ENCODE results near the gene HNRNPA1. TPM values are rescaled to one million over a fixed set of nuclear protein-coding genes. Genes with fewer than 3 reads are reported as not detected.

Gene HNRNPA1
- total and polyA plus RNA-seq, 9 of the 15 experiments (the other 6 are each of a cell fraction or from before 2014, with no cell fraction given): 1,166 to 2,703 (median 1,815) TPM

DNA sequence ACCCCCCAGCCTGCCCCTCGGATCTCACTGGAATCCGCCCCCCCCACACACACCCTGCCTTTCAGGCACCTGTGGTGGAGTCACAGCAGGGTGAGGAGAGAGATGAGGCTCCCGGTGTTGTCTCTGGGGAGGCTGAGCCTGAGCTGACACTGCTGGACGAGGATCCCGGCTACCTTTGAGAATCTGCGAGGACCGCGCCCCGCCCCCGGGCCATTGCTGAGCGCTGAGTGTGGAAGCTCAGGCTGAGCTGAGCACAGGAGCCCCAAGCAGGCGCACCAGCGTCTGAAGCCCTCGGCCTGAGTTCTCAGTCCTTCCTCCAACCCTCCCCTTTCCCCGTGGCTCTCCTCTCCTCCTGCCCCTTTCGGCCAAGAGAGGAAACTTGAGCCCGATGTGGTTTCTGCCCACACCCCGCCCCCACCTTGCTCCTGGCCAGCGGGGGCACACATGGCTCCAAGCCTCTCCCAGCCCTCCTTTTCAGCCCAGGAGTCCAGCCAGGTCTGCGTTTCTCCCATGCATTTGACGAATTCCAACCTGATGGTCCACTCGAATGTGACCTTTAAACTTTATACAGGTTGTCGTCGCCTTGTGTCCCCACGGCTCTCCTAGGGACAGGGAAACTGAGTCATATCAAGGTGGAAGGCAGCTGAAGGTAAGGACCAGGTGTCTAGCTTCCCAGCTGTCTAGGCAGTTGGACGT lies 20.4 kb downstream of the HNRNPA1 start, which contains the start of gene NFE2 (continued):
- TF ChIP-seq, protein P1, sequence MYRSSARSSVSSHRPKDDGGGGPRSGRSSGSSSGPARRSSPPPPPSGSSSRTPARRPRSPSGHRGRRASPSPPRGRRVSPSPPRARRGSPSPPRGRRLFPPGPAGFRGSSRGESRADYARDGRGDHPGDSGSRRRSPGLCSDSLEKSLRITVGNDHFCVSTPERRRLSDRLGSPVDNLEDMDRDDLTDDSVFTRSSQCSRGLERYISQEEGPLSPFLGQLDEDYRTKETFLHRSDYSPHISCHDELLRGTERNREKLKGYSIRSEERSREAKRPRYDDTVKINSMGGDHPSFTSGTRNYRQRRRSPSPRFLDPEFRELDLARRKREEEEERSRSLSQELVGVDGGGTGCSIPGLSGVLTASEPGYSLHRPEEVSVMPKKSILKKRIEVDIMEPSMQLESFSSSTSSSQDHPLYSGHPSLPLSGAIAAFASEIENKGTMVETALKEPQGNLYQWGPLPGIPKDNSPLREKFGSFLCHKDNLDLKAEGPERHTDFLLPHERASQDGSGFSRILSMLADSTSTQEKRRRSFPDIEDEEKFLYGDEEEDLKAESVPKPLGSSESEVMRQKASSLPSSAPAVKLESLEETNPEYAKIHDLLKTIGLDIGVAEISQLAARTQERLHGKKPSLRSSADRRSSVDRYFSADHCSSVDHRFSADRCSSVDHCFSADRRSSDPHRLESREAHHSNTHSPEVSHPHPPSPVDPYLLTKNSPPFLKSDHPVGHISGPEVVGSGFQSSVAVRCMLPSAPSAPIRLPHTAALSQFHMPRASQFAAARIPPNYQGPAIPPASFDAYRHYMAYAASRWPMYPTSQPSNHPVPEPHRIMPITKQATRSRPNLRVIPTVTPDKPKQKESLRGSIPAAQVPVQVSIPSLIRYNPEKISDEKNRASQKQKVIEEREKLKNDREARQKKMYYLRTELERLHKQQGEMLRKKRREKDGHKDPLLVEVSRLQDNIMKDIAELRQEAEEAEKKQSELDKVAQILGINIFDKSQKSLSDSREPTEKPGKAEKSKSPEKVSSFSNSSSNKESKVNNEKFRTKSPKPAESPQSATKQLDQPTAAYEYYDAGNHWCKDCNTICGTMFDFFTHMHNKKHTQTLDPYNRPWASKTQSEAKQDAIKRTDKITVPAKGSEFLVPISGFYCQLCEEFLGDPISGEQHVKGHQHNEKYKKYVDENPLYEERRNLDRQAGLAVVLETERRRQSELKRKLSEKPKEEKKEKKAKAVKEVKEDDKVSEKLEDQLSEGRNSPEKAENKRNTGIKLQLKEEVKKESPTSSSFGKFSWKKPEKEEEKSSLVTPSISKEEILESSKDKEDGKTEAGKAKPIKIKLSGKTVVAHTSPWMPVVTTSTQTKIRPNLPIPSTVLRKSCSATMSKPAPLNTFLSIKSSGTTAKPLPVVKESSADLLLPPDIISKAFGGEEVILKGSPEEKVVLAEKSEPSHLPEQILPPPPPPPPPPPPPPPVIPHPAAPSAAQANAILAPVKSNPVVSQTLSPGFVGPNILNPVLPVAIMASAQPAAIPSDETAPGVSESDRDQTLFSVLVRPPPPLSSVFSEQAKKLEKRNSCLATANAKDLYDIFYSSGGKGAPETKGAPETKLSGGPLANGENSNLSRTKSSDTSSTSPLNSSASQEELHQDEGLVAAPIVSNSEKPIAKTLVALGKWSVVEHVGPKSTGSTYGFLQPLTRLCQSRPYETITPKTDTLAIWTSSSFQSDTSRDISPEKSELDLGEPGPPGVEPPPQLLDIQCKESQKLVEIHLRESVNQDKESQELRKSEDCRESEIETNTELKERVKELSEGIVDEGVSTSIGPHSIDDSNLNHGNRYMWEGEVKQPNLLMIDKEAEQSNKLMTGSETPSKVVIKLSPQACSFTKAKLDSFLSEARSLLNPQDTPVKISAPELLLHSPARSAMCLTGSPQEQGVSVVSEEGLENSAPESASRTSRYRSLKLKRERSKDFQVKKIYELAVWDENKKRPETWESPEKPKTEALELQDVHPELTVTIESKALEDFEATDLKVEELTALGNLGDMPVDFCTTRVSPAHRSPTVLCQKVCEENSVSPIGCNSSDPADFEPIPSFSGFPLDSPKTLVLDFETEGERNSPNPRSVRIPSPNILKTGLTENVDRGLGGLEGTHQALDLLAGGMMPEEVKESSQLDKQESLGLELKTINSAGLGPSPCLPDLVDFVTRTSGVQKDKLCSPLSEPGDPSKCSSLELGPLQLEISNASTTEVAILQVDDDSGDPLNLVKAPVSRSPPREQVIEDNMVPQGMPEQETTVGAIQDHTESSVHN (IDR thresholded peaks at IDR 0.05; ENCODE audit: borderline replicate concordance in 1 of 2, low read depth in 1 of 2): no peak
- peak; percentile 41; the same call in 1 of the 2 replicates for TF ChIP-seq CHCHD3 (CRISPR knock-in tag; IDR thresholded peaks at IDR 0.05)
- TF ChIP-seq ZNF668 (CRISPR knock-in tag; IDR thresholded peaks at IDR 0.05): no peak
- no peak for TF ChIP-seq FOXM1 (IDR thresholded peaks at IDR 0.05; ENCODE audit: low read depth)
- TF ChIP-seq FOXM1 (CRISPR knock-in tag; IDR thresholded peaks at IDR 0.05; ENCODE audit: low read depth): no peak
- TF ChIP-seq IRF2 (CRISPR knock-in tag; IDR thresholded peaks at IDR 0.05): no peak
- TF ChIP-seq, protein P2, sequence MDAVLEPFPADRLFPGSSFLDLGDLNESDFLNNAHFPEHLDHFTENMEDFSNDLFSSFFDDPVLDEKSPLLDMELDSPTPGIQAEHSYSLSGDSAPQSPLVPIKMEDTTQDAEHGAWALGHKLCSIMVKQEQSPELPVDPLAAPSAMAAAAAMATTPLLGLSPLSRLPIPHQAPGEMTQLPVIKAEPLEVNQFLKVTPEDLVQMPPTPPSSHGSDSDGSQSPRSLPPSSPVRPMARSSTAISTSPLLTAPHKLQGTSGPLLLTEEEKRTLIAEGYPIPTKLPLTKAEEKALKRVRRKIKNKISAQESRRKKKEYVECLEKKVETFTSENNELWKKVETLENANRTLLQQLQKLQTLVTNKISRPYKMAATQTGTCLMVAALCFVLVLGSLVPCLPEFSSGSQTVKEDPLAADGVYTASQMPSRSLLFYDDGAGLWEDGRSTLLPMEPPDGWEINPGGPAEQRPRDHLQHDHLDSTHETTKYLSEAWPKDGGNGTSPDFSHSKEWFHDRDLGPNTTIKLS (IDR thresholded peaks at IDR 0.05; ENCODE audit: borderline replicate concordance, low read depth): no peak
- TF ChIP-seq DMBX1 (CRISPR knock-in tag; IDR thresholded peaks at IDR 0.05; ENCODE audit: borderline replicate concordance): no peak; the same call in 1 of the 2 replicates
- TF ChIP-seq RAD51 (IDR thresholded peaks at IDR 0.05; ENCODE audit: borderline replicate concordance, low read depth): no peak
- TF ChIP-seq, protein P3, sequence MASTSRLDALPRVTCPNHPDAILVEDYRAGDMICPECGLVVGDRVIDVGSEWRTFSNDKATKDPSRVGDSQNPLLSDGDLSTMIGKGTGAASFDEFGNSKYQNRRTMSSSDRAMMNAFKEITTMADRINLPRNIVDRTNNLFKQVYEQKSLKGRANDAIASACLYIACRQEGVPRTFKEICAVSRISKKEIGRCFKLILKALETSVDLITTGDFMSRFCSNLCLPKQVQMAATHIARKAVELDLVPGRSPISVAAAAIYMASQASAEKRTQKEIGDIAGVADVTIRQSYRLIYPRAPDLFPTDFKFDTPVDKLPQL (IDR thresholded peaks at IDR 0.05; ENCODE audit: extremely low read depth, insufficient read length): no peak
- TF ChIP-seq ZNF584 (CRISPR knock-in tag; IDR thresholded peaks at IDR 0.05; ENCODE audit: low read depth): no peak
- TF ChIP-seq MEIS2 (IDR thresholded peaks at IDR 0.05; ENCODE audit: partially characterized antibody): peak; percentile 10
- TF ChIP-seq ZNF174 (CRISPR knock-in tag; IDR thresholded peaks at IDR 0.05): no peak; the same call in 1 of the 2 replicates
- no peak; a peak in 1 of 4 replicates for TF ChIP-seq TBL1XR1 (IDR thresholded peaks at IDR 0.05; ENCODE audit: low read length in 2 of 2)
- no peak for TF ChIP-seq HDAC8 (tag; IDR thresholded peaks at IDR 0.05)
- no peak for TF ChIP-seq FOXP1 (CRISPR knock-in tag; IDR thresholded peaks at IDR 0.05)
- TF ChIP-seq BRD9 (IDR thresholded peaks at IDR 0.05; ENCODE audit: low read depth, partially characterized antibody): peak; percentile 77
- TF ChIP-seq BCL6 (CRISPR knock-in tag; IDR thresholded peaks at IDR 0.05): no peak
- no peak for TF ChIP-seq ZNF232 (CRISPR knock-in tag; IDR thresholded peaks at IDR 0.05)

All from K562 (cell line).